Measurements from ENCODE around the gene OS9.
"Not testable (repeated sequence)": the region's sequence is repeated elsewhere in the genome, so short reads cannot be mapped to it uniquely, and the experiment has no call there.

The OS9 gene

GRCh38 chr12:57698414-57698813 is 4.5 kb downstream of the OS9 start:
- no peak for TF ChIP-seq CTCF (IDR thresholded peaks at IDR 0.05; ENCODE audit: low read depth, low read length, missing control alignments)
- no peak overlapping the region for H3K4me3 ChIP-seq (replicated peaks; ENCODE audit: low read depth, low read length)
- DNase-seq (ENCODE audit: extremely low read depth, low read depth), result no peak

GRCh38 chr12:57700317-57700716 is 6.4 kb downstream of the OS9 start:
- no peak for DNase-seq (ENCODE audit: extremely low read depth, low read depth)
- no peak for TF ChIP-seq CTCF (IDR thresholded peaks at IDR 0.05; ENCODE audit: low read depth, low read length, missing control alignments)
- no peak overlapping the region for H3K4me3 ChIP-seq (replicated peaks; ENCODE audit: low read depth, low read length)

GRCh38 chr12:57707250-57707649 is 13.3 kb downstream of the OS9 start:
- TF ChIP-seq CTCF (IDR thresholded peaks at IDR 0.05; ENCODE audit: low read depth, low read length, missing control alignments), result no peak
- DNase-seq (ENCODE audit: extremely low read depth, low read depth), result no peak
- no peak overlapping the region for H3K4me3 ChIP-seq (replicated peaks; ENCODE audit: low read depth, low read length)

GRCh38 chr12:57708296-57708695 is 14.4 kb downstream of the OS9 start:
- no peak overlapping the region for H3K4me3 ChIP-seq (replicated peaks; ENCODE audit: low read depth, low read length)
- no peak for TF ChIP-seq CTCF (IDR thresholded peaks at IDR 0.05; ENCODE audit: low read depth, low read length, missing control alignments)
- DNase-seq (ENCODE audit: extremely low read depth, low read depth), result no peak

GRCh38 chr12:57712701-57713100 is 18.8 kb downstream of the OS9 start:
- no peak for DNase-seq (ENCODE audit: extremely low read depth, low read depth)
- no peak overlapping the region for H3K4me3 ChIP-seq (replicated peaks; ENCODE audit: low read depth, low read length)
- TF ChIP-seq CTCF (IDR thresholded peaks at IDR 0.05; ENCODE audit: low read depth, low read length, missing control alignments), result no peak

GRCh38 chr12:57713209-57713608 is 19.3 kb downstream of the OS9 start:
- no peak overlapping the region for H3K4me3 ChIP-seq (replicated peaks; ENCODE audit: low read depth, low read length)
- DNase-seq (ENCODE audit: extremely low read depth, low read depth), result no peak
- no peak for TF ChIP-seq CTCF (IDR thresholded peaks at IDR 0.05; ENCODE audit: low read depth, low read length, missing control alignments)

- not testable (repeated sequence) for H3K4me3 ChIP-seq (replicated peaks; ENCODE audit: low read depth, low read length); DNase-seq (ENCODE audit: extremely low read depth, low read depth)
These were observed 21.3 kb downstream of the OS9 start for GRCh38 chr12:57715036-57715748.

All from HFF-Myc (cell line).